Type B pancreatic cell (in vitro differentiated cells): ENCODE data around the gene PLPP1. TPM values are rescaled to one million over a fixed set of nuclear protein-coding genes. Genes with fewer than 3 reads are reported as not detected.

Experiments
- DNase-seq: peaks from one replicate; pipeline ENCODE4 v3.0.0; 2021; ENCODE audit warnings: mixed read lengths; ENCODE audit not compliant: unreplicated experiment; ENCODE audit errors: extremely low spot score
- H3K27ac Mint-ChIP-seq: 2 replicates; pipeline ENCODE4 v1.8.0; 2021; ENCODE audit warnings: mild to moderate bottlenecking, mixed read lengths
- H3K27me3 Mint-ChIP-seq: 2 replicates; pipeline ENCODE4 v1.8.0; 2021; ENCODE audit warnings: mixed read lengths
- H3K36me3 Mint-ChIP-seq: 2 replicates; pipeline ENCODE4 v1.8.0; 2021; ENCODE audit warnings: mixed read lengths
- H3K4me1 Mint-ChIP-seq: one replicate; pipeline ENCODE4 v1.8.0; 2021; ENCODE audit warnings: mixed read lengths; ENCODE audit not compliant: unreplicated experiment
- H3K4me3 Mint-ChIP-seq: 2 replicates; pipeline ENCODE4 v1.8.0; 2021; ENCODE audit warnings: mild to moderate bottlenecking, mixed read lengths
- H3K9me3 Mint-ChIP-seq: 2 replicates; pipeline ENCODE4 v1.8.0; 2021; ENCODE audit warnings: mixed read lengths
- CTCF ChIP-seq: fragments of 200-600 bp; sonication (generic); conservative IDR thresholded peaks from 2 replicates; pipeline ENCODE4 v1.5.0; 2021; ENCODE audit warnings: antibody characterized with exemption, mild to moderate bottlenecking
- long read RNA-seq: library from polyadenylated mRNA; unstranded; transcript quantifications from one replicate; pipeline ENCODE4 v2.0.0, GENCODE V29; 2020
- total RNA-seq: library from RNA; stranded (reverse); gene quantifications from 2 replicates; pipeline ENCODE4 v1.2.1, GENCODE V29; 2021; ENCODE audit warnings: low replicate concordance

PLPP1 gene
- 12.8 and 15.9 TPM in 2 replicates for total RNA-seq
- long read RNA-seq, transcript PLPP1-202 (6 exons, 1,597 nt): major isoform, 6 of 11 reads
- long read RNA-seq, partial matches to known transcripts: 0 of 11 reads
- long read RNA-seq, other reads (novel, unspliced or antisense): 3 of 11 reads

GRCh38 chr5:55534436-55535198, at the start of gene PLPP1:
TSS of gene PLPP1 (minus strand) at chr5:55534964. CDS start at chr5:55534629, 335 bp downstream.
- H3K27ac Mint-ChIP-seq: peak within 1 kb of the TSS; percentile 70
- no peak for TF ChIP-seq CTCF
- DNase-seq: peak; percentile 92
- no peaks in the 10 kb centered on the region for H3K27me3 Mint-ChIP-seq
- peak within 1 kb of the TSS; percentile 84 for H3K4me3 Mint-ChIP-seq
- H3K9me3 Mint-ChIP-seq: no peaks in the 10 kb centered on the region
- peaks cover 6% of the 10 kb centered on the region for H3K36me3 Mint-ChIP-seq
- peaks cover 11% of the 10 kb centered on the region for H3K4me1 Mint-ChIP-seq

GRCh38 chr5:55583578-55583977, 48.8 kb upstream of the PLPP1 start:
- DNase-seq: no peak
- Mint-ChIP-seq H3K4me1 (no peaks in the 10 kb centered on the region), H3K4me3 (no peak overlapping the region), H3K27me3 (no peaks in the 10 kb centered on the region), H3K27ac (no peak overlapping the region), H3K36me3 (no peaks in the 10 kb centered on the region), H3K9me3 (no peaks in the 10 kb centered on the region)
- no peak for TF ChIP-seq CTCF

- Mint-ChIP-seq H3K27ac (no peak overlapping the region), H3K36me3 (no peaks in the 10 kb centered on the region), H3K4me1 (peaks cover 9% of the 10 kb centered on the region), H3K27me3 (no peaks in the 10 kb centered on the region), H3K9me3 (no peaks in the 10 kb centered on the region), H3K4me3 (no peak overlapping the region)
- no peak for DNase-seq
- no peak for TF ChIP-seq CTCF
Measured at GRCh38 chr5:55582256-55582655, 47.5 kb upstream of the PLPP1 start.

- Mint-ChIP-seq H3K4me1 (peaks cover 10% of the 10 kb centered on the region), H3K36me3 (no peaks in the 10 kb centered on the region), H3K4me3 (no peak overlapping the region), H3K27ac (no peak overlapping the region), H3K9me3 (no peaks in the 10 kb centered on the region), H3K27me3 (no peaks in the 10 kb centered on the region)
- no peak for TF ChIP-seq CTCF
- no peak for DNase-seq
Measured at GRCh38 chr5:55580042-55580441, 45.3 kb upstream of the PLPP1 start.

GRCh38 chr5:55578771-55579170, 44.0 kb upstream of the PLPP1 start:
- no peak overlapping the region for H3K4me3 Mint-ChIP-seq
- no peak overlapping the region for H3K27ac Mint-ChIP-seq
- no peaks in the 10 kb centered on the region for H3K27me3 Mint-ChIP-seq
- no peaks in the 10 kb centered on the region for H3K36me3 Mint-ChIP-seq
- H3K9me3 Mint-ChIP-seq: no peaks in the 10 kb centered on the region
- peaks cover 10% of the 10 kb centered on the region for H3K4me1 Mint-ChIP-seq
- DNase-seq: no peak
- TF ChIP-seq CTCF: no peak
